A673 (cell line): ENCODE results near the gene HBEGF.

ENCODE experiments used
- EZH2 ChIP-seq: fragments of 200-600 bp; sonication (generic); IDR thresholded peaks from 2 replicates; pipeline ENCODE4 v1.6.1; 2017; ENCODE audit warnings: borderline replicate concordance, low read depth, mild to moderate bottlenecking, mixed read lengths, antibody characterized with exemption, low read length; ENCODE audit not compliant: poor library complexity, severe bottlenecking
- TF ChIP-seq, protein P1 (sequence below): fragments of 300-800, 200-600 bp; sonication (generic); conservative IDR thresholded peaks from 2 replicates; pipeline ENCODE4 v1.5.1; 2017; ENCODE audit warnings: low read depth, mild to moderate bottlenecking, antibody characterized with exemption, low read length, moderate library complexity, mixed read lengths

DNA sequence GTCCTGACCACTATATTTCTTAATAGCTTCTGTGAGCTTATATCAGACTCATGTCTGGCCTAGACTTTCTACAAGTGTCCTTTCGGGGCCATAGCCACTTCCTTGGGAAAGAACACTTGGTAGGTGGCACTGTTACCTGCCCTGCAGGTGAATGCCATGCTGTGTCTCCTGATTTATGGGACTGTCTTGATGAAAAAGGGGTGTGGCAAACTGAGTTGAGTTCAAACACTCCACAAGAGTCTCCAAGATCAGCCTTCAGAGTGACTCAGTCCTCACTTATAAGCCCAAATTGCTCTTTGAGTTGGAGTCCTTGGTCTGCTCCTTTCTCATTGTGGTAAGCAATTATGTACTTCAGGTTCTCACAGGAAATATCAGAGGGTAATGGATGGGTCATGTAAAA is 45.3 kb upstream of the HBEGF start:
- TF ChIP-seq, protein P1, sequence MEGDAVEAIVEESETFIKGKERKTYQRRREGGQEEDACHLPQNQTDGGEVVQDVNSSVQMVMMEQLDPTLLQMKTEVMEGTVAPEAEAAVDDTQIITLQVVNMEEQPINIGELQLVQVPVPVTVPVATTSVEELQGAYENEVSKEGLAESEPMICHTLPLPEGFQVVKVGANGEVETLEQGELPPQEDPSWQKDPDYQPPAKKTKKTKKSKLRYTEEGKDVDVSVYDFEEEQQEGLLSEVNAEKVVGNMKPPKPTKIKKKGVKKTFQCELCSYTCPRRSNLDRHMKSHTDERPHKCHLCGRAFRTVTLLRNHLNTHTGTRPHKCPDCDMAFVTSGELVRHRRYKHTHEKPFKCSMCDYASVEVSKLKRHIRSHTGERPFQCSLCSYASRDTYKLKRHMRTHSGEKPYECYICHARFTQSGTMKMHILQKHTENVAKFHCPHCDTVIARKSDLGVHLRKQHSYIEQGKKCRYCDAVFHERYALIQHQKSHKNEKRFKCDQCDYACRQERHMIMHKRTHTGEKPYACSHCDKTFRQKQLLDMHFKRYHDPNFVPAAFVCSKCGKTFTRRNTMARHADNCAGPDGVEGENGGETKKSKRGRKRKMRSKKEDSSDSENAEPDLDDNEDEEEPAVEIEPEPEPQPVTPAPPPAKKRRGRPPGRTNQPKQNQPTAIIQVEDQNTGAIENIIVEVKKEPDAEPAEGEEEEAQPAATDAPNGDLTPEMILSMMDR = no peak
- TF ChIP-seq EZH2 = no peak
